Measurements from ENCODE around the gene ZG16B. TPM values are rescaled to one million over a fixed set of nuclear protein-coding genes. Genes with fewer than 3 reads are reported as not detected.

ZG16B gene
- total RNA-seq, 6 donors from 2014 or later: 0.69 to 2.0 (median 1.2) TPM; not detected in 3

- WGBS, 2 donors: 78 to 80% methylated on average over 11 to 14 of the region's 14 CpGs
- H3K27ac ChIP-seq: no peak overlapping the region
- H3K4me3 ChIP-seq: no peak overlapping the region
- no peak for DNase-seq
- H3K36me3 ChIP-seq: no peaks in the 10 kb centered on the region
- H3K4me1 ChIP-seq: peaks cover 0 to 12% (median 4%) of the 10 kb centered on the region in 4 donors
- no peak for TF ChIP-seq POLR2A (IDR thresholded peaks at IDR 0.05)
- H3K9me3 ChIP-seq: no peaks in the 10 kb centered on the region
- no peak for ATAC-seq (ENCODE audit: low FRiP score in 2 of 2)
- H3K27me3 ChIP-seq: no peaks in the 10 kb centered on the region
Observed at GRCh38 chr16:2827831-2828520, 2.1 kb upstream of the ZG16B start.

GRCh38 chr16:2828521-2828840, 1.6 kb upstream of the ZG16B start:
- no peak for DNase-seq
- H3K4me3 ChIP-seq: no peak overlapping the region
- no peaks in the 10 kb centered on the region for H3K27me3 ChIP-seq
- TF ChIP-seq CTCF (IDR thresholded peaks at IDR 0.05): no peak
- TF ChIP-seq POLR2AphosphoS5 (IDR thresholded peaks at IDR 0.05): no peak
- TF ChIP-seq POLR2A (IDR thresholded peaks at IDR 0.05): no peak
- TF ChIP-seq EP300 (IDR thresholded peaks at IDR 0.05): no peak
- no peak overlapping the region for H3K27ac ChIP-seq
- 86 to 88% methylated on average over 5 to 8 of the region's 8 CpGs for WGBS, 2 donors
- H3K4me1 ChIP-seq: peaks cover 0 to 12% (median 4%) of the 10 kb centered on the region in 4 donors
- no peaks in the 10 kb centered on the region for H3K9me3 ChIP-seq
- no peak for ATAC-seq (ENCODE audit: low FRiP score in 2 of 2)
- H3K36me3 ChIP-seq: no peaks in the 10 kb centered on the region

GRCh38 chr16:2828876-2829430, 1.1 kb upstream of the ZG16B start:
- DNase-seq: no peak
- Histone ChIP-seq H3K4me1 (peaks cover 0 to 12% (median 4%) of the 10 kb centered on the region in 4 donors), H3K27me3 (no peaks in the 10 kb centered on the region), H3K4me3 (no peak overlapping the region), H3K36me3 (no peaks in the 10 kb centered on the region), H3K27ac (no peak overlapping the region), H3K9me3 (no peaks in the 10 kb centered on the region)
- no peak for TF ChIP-seq EP300 (IDR thresholded peaks at IDR 0.05)
- TF ChIP-seq POLR2A (IDR thresholded peaks at IDR 0.05): no peak
- TF ChIP-seq POLR2AphosphoS5 (IDR thresholded peaks at IDR 0.05): no peak
- no peak for TF ChIP-seq CTCF (IDR thresholded peaks at IDR 0.05)
- 89 to 91% methylated on average over 16 to 17 of the region's 17 CpGs for WGBS, 2 donors
- ATAC-seq (ENCODE audit: low FRiP score in 2 of 2): no peak

- no peaks in the 10 kb centered on the region for H3K9me3 ChIP-seq
- peak overlapping the region in 1 of 4 donors; percentile 1 for H3K27ac ChIP-seq
- H3K4me1 ChIP-seq: peaks cover 0 to 12% (median 5%) of the 10 kb centered on the region in 4 donors
- no peak for DNase-seq
- WGBS, 2 donors: 74 to 90% methylated on average over 1 to 5 of the region's 5 CpGs
- no peaks in the 10 kb centered on the region for H3K27me3 ChIP-seq
- TF ChIP-seq EP300 (IDR thresholded peaks at IDR 0.05) (no peak), CTCF (IDR thresholded peaks at IDR 0.05) (no peak), POLR2A (IDR thresholded peaks at IDR 0.05) (no peak), POLR2AphosphoS5 (IDR thresholded peaks at IDR 0.05) (no peak)
- H3K4me3 ChIP-seq: no peak overlapping the region
- ATAC-seq (ENCODE audit: low FRiP score in 2 of 2): no peak
- no peaks in the 10 kb centered on the region for H3K36me3 ChIP-seq
Observed at GRCh38 chr16:2830355-2830695, 222 bp downstream of the ZG16B start.

GRCh38 chr16:2831203-2831602, 1.1 kb downstream of the ZG16B start:
- whole genome bisulfite sequencing, 2 donors: 82 to 84% methylated on average over 11 to 14 of the region's 15 CpGs
- Histone ChIP-seq H3K4me1 (peaks cover 0 to 12% (median 7%) of the 10 kb centered on the region in 4 donors), H3K27ac (no peak overlapping the region), H3K36me3 (no peaks in the 10 kb centered on the region), H3K9me3 (no peaks in the 10 kb centered on the region), H3K4me3 (no peak overlapping the region), H3K27me3 (no peaks in the 10 kb centered on the region)
- DNase-seq: no peak
- ATAC-seq (ENCODE audit: low FRiP score in 2 of 2): no peak
- TF ChIP-seq EP300 (IDR thresholded peaks at IDR 0.05): no peak

- Histone ChIP-seq H3K9me3 (no peaks in the 10 kb centered on the region), H3K27ac (no peak overlapping the region), H3K4me3 (no peak overlapping the region), H3K36me3 (no peaks in the 10 kb centered on the region), H3K27me3 (no peaks in the 10 kb centered on the region), H3K4me1 (peaks cover 0 to 13% (median 9%) of the 10 kb centered on the region in 4 donors)
- TF ChIP-seq CTCF (IDR thresholded peaks at IDR 0.05) (no peak), POLR2AphosphoS5 (IDR thresholded peaks at IDR 0.05) (no peak)
- no peak for ATAC-seq (ENCODE audit: low FRiP score in 2 of 2)
- 61% methylated on average over 3 to 7 of the region's 7 CpGs for WGBS, 2 donors
- no peak for DNase-seq
Observed at GRCh38 chr16:2833776-2834175, 3.7 kb downstream of the ZG16B start.

Measured in upper lobe of left lung (tissue), 6 donors.